DMS53 treated with DMSO at 0.1 percent for 48 hours (cell line): Measurements from ENCODE around the gene WNK4.
A peak's percentile ranks its signal among the peaks of the same experiment; 100 is the strongest.
"Not testable (repeated sequence)": the region's sequence is repeated elsewhere in the genome, so short reads cannot be mapped to it uniquely, and the experiment has no call there.

Experiments used
- DNase-seq: peaks from one replicate; lab custom pipeline; 2025; ENCODE audit not compliant: unreplicated experiment; lab: John Stamatoyannopoulos, UW

Gene WNK4

DNA sequence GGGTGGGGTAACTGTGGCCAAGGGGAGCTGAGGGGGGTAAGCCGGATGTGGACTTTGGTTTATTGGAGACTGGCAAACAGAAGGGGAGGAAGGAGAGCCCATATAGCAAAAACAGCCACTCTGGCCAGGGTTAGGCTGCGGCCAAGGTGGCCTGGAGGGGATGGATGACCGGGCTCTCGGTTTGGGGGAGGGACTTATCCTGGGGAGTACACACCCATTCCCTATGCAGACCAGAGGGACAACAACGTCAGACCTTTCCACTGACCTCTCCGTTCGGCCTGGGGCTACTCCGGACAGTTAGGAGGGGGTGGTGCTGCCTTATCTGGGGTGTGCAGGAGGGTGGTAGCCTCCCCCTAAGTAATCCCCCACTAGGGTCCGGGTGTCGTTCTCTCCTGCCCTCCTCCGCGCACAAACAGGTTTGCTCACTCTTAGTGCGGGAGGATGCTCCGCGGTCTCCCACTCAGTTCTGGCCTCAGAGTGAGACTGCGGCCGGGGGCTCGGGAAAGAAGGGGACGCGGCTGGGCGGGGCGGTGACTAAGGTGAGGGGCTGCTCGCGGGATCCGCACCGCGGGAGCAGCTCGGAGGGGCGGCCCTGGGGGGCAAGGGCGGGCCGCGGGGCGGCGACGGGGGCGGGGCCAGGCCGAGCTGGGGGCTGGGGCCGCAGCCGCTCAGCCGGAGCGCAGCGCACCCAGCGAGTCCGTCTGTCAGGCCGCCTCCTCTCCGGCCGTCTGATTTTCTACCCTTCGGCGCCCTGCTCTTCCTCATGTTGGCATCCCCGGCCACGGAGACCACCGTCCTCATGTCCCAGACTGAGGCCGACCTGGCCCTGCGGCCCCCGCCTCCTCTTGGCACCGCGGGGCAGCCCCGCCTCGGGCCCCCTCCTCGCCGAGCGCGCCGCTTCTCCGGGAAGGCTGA is at the start of gene WNK4:
Gene WNK4 (plus strand): TSS at position 675 of the 915 bp plus-strand sequence. CDS start 89 bp downstream, at position 764.
- no peak for DNase-seq

DNA sequence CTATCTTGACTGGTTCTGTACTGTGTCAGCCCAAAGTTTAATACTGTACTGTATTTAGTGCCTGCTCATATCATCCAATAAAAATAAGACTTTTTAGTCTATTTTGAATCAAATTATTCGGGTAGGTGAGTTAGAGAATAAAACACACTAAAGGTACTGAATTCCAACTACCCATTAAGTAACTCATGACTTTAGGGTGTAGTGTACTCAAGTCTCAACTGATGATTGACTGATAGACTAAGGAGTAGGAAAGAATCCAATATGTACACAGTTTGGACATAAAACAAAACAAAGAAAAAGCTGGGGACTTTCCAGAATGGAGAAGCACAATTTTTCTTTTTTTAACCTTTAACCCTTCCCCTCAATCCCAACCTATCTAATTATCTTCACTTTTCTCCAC is 39.7 kb upstream of the WNK4 start:
- no peak for DNase-seq

DNA sequence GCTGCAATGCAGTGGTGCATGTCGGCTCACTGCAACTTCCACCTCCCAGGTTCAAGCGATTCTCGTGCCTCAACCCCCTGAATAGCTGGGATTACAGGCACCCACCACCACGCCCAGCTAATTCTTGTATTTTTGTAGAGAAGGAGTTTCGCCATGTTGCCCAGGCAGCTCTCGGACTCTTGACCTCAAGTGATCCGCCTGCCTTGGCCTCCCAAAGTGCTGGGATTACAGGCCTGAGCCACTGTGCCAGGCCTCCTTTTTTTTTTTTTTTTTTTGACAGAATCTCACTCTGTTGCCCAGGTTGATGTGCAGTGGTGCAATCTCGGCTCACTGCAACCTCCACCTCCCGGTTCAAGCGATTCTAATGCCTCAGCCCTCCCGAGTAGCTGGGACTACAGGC is 37.5 kb upstream of the WNK4 start:
- DNase-seq, result not testable (repeated sequence)

DNA sequence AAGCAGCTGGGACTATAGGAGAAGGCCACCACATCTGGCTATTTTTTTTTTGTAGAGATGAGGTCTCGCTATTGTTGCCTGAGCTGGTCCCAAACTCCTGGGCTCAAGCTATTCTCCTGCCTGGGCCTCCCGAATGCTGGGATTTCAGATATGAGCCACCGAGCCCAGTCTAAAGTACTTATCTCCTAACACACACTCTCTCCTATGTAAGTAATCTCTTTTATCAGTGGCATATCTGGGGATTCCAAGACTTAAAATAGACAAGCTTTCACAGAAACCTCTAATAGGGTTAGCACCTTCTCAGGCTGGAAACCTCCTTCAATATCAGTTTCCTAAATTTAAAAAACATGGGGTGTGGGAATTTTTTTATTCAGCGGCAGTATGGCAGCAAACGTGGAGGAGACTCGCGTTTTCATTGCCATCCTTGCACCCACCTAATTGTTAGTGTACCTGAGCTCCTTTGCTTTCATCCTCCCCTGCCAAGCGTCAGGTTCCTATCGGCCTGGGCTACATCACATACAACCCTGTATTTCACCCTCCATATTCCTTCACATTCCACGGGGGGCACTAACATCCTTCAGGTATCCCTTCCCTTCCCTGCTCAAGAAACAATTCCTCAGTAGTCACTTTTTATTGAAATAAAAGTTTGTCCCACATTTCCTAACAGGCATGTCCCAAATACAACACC is 36.7 kb upstream of the WNK4 start:
- no peak for DNase-seq

DNA sequence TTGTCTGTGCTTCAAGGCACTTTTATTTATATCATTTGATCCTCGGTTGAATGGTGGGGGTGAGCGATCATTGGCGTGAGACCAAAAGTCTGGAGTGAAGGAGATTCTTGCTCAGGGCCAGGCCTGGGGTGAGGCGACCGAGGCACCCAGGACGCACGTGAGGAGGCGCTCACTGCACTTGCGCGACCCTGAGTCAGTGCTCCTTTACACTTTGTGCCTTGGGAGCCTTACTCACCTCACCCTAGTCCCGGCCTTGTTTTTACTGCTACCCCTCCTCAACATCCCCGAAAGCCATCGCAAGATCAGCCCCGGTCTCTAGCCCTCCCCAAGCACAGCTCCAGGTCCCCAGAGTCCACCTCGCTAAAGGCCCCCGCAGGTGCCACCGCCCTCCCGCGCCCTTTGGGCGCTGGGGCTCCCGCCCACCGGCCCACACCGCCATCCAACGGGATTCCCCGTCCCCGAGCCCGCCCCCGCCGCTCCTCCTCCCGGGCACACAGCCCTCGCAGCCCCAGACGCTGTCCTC is 36.1 kb upstream of the WNK4 start:
- DNase-seq, result peak; percentile 81

DNA sequence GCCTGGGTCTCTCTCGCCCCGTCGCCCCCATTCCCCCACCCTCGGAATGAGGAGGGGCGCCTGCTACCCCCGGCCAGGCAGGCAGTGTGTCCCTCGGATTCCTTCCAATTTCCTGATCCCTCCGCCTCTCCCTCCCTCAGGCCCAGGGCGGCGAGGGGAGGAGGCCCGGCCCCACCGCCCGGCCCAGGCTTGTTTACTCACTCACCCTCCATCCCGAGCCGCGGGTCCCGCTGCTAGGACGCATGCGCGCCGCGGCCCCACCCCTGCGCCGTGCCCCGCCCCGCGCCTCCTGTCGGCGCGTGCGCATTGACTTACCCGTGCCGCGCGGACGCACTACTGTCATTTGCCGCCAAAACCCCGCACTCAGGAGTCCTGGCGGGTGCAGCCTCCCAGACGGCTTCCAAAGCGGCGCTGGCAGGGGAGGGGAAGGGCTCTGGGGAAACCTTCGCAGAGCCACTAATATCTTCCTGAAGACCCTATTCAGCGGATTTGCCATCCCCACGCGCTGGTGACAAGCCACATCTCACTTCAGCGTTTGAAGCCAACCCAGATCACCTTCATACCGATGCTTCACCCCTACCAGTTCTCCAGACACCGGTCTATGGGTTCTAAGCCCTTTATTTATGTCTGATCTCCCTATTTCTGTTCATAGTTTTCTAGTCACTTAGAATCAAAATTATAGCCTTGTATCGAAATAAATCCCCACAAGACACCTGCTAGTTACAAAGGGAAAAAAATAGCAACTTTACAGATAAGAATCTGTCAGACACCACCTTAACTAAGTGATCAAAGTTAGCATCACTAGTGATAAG is 35.4 kb upstream of the WNK4 start, which contains the start of gene EZH1:
Gene EZH1 (minus strand): TSS at position 235 of the 812 bp plus-strand sequence. CDS start 16,099 bp downstream, outside the sequence.
- DNase-seq, result peak; percentile 96

DNA sequence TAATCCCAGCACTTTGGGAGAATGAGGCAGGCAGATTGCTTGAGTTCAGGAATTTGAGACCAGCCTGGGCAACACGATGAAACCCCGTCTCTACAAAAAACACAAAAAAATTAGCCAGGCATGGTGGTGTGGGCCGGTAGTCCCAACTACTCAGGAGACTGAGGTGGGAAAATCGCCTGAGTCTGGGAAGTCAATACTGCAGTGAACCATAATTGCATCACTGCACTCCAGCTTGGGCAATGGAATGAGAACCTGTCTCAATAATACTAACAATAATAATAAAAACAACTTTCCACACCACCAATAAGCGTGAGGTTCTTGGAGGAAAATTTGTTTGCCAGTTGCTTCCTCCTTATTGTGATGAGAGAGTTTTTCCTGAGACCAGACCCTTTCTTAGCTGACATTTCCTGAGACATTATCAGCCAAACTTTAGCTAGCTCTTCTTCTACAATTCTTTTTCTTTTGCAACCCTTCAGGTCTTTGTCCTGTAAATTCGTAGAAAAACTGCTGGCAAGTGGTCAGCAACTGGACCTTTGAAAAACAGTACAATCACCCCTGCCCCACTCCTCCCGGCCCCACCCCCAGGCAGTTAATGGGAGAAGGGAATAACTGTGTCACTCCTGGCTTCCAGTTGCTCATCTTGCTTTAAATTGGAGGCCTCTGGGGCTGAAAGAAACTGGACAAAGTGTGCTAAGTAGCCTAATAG is 32.1 kb upstream of the WNK4 start:
- no peak for DNase-seq

DNA sequence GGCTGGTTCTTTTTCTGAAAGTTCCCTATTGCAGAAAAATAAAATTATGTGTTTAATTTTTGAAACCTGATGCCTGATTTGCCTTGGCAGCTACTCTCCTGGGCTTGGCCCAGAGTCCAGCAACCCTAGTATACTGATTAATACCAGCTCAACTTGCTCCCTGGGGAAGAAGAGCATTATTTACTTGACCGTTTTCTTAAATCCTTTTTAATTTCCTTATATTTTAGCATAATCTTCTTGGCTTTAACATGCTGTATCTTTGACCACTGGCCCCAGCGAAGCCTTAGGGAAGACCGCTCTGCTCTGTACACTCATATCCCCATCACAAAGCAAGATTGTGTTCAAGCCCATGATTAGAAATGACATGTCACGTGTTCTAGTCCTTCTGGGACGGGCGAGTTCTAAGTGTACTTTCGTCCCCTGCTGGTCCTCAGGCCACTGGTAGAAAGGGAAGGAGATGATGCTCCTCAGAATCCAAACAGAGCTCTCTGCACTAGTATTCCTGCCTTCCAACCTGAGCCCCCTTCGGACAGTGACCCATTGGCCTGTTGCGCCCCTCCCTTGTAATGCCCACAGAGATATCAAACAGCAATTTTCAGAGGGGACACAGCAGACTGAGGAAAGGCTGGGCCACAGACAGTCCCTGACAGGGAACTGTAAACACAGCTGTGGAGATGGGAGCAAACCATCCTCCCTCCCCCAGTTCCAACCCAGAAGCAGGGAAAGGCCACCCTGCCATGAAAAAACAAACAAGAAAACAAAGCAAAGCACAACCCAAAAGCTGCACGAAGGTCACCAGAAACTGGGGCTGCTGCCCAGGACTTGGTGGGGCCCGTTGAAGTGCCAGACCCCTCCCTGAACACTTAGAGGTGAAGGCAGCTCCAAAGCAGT is 31.3 kb upstream of the WNK4 start:
- DNase-seq, result no peak

DNA sequence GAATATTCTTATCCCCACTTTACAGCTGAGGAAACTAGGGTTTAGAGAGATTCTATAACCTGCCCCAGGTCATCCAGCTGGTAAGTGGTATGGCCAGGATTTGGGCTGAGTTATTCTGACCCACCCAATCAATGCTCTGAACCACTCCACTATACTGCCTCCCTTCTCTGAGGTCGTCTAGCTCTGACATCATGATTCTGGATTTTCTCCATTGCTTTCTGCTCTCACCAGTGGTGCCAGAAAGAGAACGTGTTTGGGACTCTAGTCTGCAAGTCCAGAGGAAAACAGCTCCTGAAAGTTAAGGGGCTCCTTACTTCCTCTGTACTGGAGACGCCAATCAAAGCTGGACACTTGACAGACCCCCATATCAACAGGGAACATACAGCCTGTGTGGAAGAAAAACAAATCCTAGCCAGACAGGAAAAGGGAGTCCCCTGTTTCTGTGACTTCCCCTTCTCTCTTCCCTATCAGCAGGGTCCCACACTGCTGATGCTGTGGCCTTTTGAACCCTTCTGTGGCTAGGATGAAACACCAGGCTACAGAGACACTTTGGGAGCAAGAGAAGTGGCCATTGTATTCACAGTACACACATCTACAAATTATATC is 29.6 kb upstream of the WNK4 start:
- DNase-seq, result no peak

DNA sequence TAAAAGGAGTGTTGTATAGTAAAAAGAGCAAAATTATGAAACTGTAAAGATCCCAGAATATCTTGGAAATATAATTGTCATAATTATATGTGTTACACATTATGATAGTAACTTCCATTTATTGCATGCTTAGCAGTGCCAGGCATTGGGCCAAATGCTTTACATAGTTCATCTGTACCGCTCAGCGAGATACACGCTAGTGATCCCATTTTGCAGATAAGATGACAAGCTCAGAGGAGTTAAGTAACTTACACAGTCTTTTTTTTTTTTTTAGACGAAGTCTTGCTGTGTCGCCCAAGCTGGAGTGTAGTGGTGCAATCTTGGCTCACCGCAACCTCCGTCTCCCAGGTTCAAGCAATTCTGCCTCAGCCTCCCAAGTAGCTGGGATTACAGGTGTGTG is 28.8 kb upstream of the WNK4 start:
- no peak for DNase-seq

DNA sequence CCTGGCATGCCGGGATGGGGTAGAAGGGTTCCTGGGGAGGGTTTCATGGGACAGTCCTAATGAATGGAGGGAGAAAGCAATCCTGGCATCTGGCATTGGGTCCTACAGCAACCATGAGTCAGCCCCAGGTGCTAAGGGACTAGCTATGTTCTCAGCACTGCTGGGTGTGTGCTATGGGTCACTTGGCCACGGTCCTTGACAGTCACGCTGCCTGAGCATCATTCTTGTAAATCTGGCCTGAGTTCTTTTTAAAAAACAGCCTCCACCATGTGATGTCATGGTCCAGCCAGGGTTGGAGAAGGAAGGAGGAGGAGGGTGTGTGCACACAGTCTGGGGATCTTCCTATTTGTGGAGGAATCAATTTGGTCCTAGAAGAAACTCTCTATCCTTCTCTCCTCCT is 25.6 kb upstream of the WNK4 start:
- peak; percentile 74 for DNase-seq

DNA sequence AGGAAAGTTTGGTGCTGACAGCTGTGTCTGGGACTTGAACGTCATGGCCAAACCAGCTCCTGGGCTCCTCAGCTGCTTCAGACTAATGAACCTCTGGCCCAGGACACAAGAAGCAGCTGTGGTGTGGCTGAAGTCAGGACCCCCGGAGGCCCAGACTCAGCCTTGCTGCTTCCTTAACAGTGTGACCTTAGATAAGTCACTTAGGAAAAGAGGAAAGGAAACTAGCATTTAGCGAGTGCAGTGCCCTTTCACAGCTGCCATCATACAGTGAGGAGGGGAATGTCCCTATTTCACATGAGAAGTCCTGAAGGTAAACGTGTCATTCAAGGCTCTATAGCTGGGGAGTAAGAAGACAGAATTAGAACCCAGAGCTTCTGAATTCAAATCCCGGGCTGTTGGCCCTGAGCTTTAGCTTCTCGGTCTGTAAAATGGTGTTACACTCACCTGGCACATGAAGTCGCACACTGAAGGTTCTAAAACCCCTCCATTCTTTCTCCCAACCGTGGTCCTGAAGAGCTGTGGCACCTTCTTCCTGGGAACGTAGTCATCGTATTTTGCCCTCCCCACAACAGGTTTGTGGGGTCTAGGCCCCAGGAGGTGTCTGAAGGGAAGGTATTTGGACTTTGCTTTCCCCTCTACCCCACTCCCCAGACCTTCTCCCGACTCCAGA is 20.3 kb upstream of the WNK4 start:
- DNase-seq, result no peak

DNA sequence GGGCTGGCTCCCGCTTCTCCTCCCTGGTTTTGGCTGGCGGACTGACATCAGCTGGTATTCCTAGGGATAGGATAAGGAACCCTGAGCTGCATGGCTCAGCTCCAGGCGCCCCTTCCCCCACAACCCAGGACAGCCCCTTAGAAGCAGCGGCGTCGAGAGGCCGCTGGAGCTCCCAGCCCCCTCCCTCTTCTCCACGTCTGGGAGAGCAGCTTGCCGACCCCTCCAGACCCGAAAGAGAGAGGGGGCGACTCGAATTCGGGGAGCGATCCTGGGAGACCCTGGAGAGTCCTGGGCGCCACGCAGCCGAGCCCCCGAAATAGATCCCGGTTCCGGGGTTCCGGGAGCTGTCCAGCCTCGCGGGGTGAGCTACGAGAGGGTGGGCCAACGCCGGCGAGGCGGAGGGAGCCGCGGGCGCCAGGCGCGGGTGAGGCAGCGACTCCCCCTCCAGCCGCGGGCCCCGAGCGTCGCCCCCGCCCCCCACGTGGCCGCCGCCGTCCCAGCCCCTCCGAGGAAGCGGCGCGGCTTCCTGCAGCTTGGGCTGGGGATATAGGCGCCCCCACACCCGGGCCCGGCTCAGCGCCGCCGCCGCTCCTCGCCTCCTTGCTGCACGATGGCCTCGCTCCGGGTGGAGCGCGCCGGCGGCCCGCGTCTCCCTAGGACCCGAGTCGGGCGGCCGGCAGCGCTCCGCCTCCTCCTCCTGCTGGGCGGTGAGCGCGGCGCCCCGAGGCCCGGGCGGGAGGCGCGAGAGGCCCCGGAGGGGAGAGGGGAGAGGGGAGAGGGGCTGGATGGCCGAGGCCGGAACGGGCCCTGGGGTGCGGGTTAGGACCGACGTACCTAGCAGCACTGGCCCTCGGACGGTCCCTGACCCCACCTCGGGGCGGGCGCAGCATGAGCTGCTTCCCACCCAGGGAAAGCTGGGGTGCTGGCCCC is 19.5 kb upstream of the WNK4 start, which contains the start of gene RAMP2:
Gene RAMP2 (plus strand): TSS at position 576 of the 930 bp plus-strand sequence. CDS start 35 bp downstream, at position 611.
- no peak for DNase-seq

DNA sequence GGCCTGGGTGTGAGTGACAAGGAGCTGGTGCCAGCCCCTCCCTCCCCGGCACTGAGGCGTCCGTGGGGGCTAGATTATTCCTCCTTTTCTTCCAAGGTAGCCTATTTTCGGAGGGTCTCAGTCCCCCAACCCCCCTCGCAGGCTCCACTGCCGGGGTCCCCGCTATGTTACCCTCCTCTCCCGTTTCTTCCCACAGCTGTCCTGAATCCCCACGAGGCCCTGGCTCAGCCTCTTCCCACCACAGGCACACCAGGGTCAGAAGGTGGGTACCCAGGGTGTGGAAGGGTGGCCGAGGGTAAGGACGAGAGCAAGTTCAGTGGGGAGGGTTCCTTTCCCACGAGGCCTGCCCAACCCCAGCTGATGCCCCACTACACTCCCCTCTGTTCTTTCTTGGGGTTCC is 18.8 kb upstream of the WNK4 start:
- no peak for DNase-seq

DNA sequence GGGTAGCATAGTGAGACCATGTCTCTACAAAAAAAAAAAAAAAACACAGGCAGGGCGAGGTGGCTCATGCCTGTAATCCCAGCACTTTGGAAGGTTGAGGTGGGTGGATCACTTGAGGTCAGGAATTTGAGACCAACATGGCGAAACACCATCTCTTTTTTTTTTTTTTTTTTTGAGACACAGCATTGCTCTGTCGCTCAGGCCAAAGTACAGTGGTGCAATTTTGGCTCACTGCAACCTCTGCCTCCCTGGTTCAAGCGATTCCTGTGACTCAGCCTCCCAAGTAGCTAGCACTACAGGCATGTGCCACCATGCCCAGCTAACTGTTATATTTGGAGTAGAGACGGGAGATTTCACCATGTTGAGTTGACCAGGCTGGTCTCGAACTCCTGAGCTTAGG is 14.3 kb upstream of the WNK4 start:
- no peak for DNase-seq

DNA sequence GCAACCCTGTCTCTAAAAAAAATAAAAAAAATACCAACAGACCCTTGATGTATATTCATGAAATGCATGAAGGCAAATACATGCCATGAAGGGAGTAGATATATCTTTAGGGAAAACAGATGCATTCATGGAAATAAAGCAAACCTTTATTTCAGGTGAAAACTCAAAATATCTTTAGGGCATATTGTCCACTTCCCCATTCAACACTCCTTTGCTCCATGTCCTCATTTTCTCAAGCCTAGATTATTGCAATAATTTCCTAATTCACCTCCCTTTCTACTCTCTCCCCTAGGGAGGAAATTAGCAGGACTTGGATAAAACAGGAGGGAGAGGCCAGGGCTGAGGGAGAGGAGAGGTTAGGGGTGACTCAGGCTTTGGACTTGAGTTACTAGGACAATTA is 12.9 kb upstream of the WNK4 start:
- DNase-seq, result no peak

DNA sequence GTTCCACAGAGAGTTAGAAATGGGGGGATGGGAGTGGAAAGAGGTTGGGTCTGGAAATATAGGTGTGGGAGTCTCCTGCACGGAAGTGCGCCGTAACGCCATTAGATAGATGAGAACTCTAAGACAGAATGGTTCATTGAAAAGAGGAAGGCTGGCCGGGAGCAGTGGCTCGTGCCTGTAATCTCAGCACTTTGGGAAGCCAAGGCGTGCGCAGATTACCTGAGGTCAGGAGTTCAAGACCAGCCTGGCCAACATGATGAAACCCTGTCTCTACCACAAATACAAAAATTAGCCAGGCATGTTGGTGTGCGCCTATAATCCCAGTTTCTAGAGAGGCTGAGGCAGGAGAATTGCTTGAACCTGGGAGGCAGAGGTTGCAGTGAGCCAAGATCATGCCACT is 12.4 kb upstream of the WNK4 start:
- DNase-seq, result not testable (repeated sequence)
